HepG2 (cell line): ENCODE results near the gene SLBP. TPM values are rescaled to one million over a fixed set of nuclear protein-coding genes. Genes with fewer than 3 reads are reported as not detected.
A peak's percentile ranks its signal among the peaks of the same experiment; 100 is the strongest.

Experiments
- ARHGAP35 ChIP-seq: sonication (generic); formaldehyde crosslinking; IDR thresholded peaks from 2 replicates; pipeline ENCODE4 v1.9.0; 2022; ENCODE audit warnings: mild to moderate bottlenecking, inconsistent platforms, moderate library complexity, missing genetic modification reagents, borderline replicate concordance
- MTERF4 ChIP-seq: sonication (generic); formaldehyde crosslinking; IDR thresholded peaks from 2 replicates; pipeline ENCODE4 v1.8.0; 2023; ENCODE audit warnings: mild to moderate bottlenecking, missing genetic modification reagents
- NFAT5 ChIP-seq: sonication (generic); formaldehyde crosslinking; IDR thresholded peaks from 2 replicates; pipeline ENCODE4 v1.4.0; 2020; ENCODE audit warnings: missing genetic modification reagents
- NONO ChIP-seq, 2 experiments: fragments of 450-650 bp in 1 of 2; sonication (generic) in 1 of 2; formaldehyde crosslinking in 1 of 2; IDR thresholded peaks in 1 of 2; conservative IDR thresholded peaks in 1 of 2; 2 replicates each; pipeline versions ENCODE4 v1.6.1 to v1.8.0; 2017 to 2022; ENCODE audit warnings: mild to moderate bottlenecking in 1 of 2, missing genetic modification reagents in 1 of 2, moderate library complexity in 1 of 2
- PITX1 ChIP-seq: sonication (generic); formaldehyde crosslinking; IDR thresholded peaks from 2 replicates; pipeline ENCODE4 v1.5.1; 2020; ENCODE audit warnings: mild to moderate bottlenecking, missing genetic modification reagents
- TGIF2 ChIP-seq: IDR thresholded peaks from 2 replicates; pipeline ENCODE4 v1.6.1; 2016; ENCODE audit warnings: control low read depth, missing compliant biosample characterization
- ZNF124 ChIP-seq: sonication (generic); formaldehyde crosslinking; IDR thresholded peaks from 2 replicates; pipeline ENCODE4 v1.4.0; 2020; ENCODE audit warnings: missing genetic modification reagents
- ZNF230 ChIP-seq: sonication (generic); formaldehyde crosslinking; IDR thresholded peaks from 2 replicates; pipeline ENCODE4 v1.4.0; 2020; ENCODE audit warnings: mild to moderate bottlenecking, missing genetic modification reagents
- ZNF414 ChIP-seq: sonication (generic); formaldehyde crosslinking; IDR thresholded peaks from 2 replicates; pipeline ENCODE4 v1.5.0; 2020; ENCODE audit warnings: missing genetic modification reagents
- ZSCAN31 ChIP-seq: sonication (generic); formaldehyde crosslinking; IDR thresholded peaks from 2 replicates; pipeline ENCODE4 v1.5.0; 2020; ENCODE audit warnings: low read depth, mild to moderate bottlenecking, missing genetic modification reagents
- polyA plus RNA-seq, 8 experiments: library from polyadenylated mRNA; depleted of rRNA in 3 of 8; stranded (reverse) in 7 of 8; unstranded in 1 of 8; fragments of >200 nt; fragmentation: Illumina TruSeq in 4 of 8; extraction: Trizol in 4 of 8; gene quantifications; 2 replicates each; pipeline versions ENCODE4 v1.2.1 to v1.2.3, GENCODE V29; 2011 to 2016; ENCODE audit warnings: low read depth in 4 of 8, missing spikeins in 1 of 8, mixed read lengths in 1 of 8; ENCODE audit not compliant: insufficient read depth in 1 of 8
- total RNA-seq, 5 experiments: library from RNA; depleted of rRNA; stranded (reverse); fragments of >200 nt; fragmentation: Illumina TruSeq; extraction: Trizol; gene quantifications; 2 replicates each; pipeline ENCODE4 v1.2.3, GENCODE V29; 2016; ENCODE audit warnings: low read depth in 1 of 5

The SLBP gene
- total and polyA plus RNA-seq, 2 of the 13 experiments (the other 11 are each of a cell fraction or from before 2014, with no cell fraction given), result 43.9 to 104 TPM

GRCh38 chr4:1759170-1759817, 47.2 kb upstream of the SLBP start (continued):
- TF ChIP-seq NFAT5 (CRISPR knock-in tag) (no peak), ZNF124 (CRISPR knock-in tag) (no peak), TGIF2 (no peak), ARHGAP35 (CRISPR knock-in tag) (no peak), MTERF4 (no peak), PITX1 (peak; percentile 37; the same call in 1 of the 2 replicates), ZSCAN31 (CRISPR knock-in tag) (0 out of 2 replicates have a peak, but pooled peaks have one; percentile 22), ZNF230 (CRISPR knock-in tag) (no peak), NONO (IDR thresholded peaks at IDR 0.05) (no peak), NONO (CRISPR knock-in tag; conservative IDR thresholded peaks at IDR 0.05) (no peak), ZNF414 (CRISPR knock-in tag) (no peak)
- TF ChIP-seq, all 625 proteins: peak for 9
